ENCODE measurements around the gene ZNF121. TPM values are rescaled to one million over a fixed set of nuclear protein-coding genes. Genes with fewer than 3 reads are reported as not detected.

The ZNF121 gene
- total RNA-seq, 6 donors from 2014 or later, result 8.3 to 32.6 (median 25.2) TPM

DNA sequence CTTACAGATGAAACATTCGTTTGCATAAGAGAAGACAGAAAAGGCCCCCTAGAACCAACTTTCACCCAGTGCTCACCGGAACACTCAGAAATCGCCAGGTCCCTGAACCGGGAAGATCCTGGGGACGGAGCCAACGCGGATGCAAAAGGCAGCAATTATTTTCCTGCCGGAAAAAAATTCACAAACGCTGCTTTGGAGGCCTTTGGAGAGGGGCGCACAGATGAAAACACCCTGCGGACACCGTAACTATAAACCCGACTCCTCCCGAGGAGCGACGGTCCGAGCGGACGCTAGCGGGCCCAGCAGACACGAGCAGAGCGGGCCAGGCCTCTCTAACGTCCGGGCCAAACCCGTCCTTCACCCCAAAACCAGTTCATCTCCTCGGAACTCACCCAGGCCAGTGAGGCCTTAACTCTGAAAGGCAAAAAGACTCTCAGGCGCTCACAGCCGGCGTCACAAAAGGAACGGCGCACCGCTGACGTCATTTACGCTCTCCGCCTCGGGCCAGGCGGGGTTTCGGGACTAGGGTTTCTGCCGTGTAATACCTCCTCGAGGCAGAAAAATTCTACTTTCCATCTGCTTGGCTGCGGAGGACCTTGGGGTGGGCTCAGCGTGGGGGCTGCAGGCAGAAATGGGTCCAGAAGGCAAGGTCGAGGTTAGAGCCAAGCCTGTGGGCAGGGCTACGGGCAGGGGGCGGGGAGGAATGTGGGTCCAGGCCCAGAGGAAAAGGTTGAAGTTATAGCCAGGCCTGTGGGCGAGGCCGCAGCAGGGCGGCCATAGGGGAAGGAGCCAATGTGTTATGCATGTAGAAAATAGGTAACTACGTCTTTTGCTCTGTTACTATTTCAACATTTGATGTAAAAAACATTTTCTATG is 45.9 kb downstream of the ZNF121 start, which contains the start of gene ZNF426:
Gene ZNF426, minus strand, starts transcription at position 463 of the 876 bp plus-strand sequence. CDS start 2,413 bp downstream, outside the sequence.
- H3K9me3 ChIP-seq, result peaks cover 7 to 29% (median 27%) of the 10 kb centered on the region in 4 donors
- ATAC-seq (ENCODE audit: low FRiP score in 2 of 2), result peak; percentile 93 to 99
- peaks cover 5 to 18% (median 14%) of the 10 kb centered on the region in 4 donors for H3K4me1 ChIP-seq
- peak within 1 kb of the TSS; percentile 66 to 88 (median 74) for H3K4me3 ChIP-seq
- peak within 1 kb of the TSS; percentile 91 to 98 (median 94) for H3K27ac ChIP-seq
- H3K27me3 ChIP-seq, result no peaks in the 10 kb centered on the region
- TF ChIP-seq CTCF (IDR thresholded peaks at IDR 0.05), result peak in 1 of 6 experiments; percentile 5
- TF ChIP-seq EP300 (IDR thresholded peaks at IDR 0.05), result no peak
- peak; percentile 70 to 76 for TF ChIP-seq POLR2AphosphoS5 (IDR thresholded peaks at IDR 0.05)
- peak in 2 of 4 donors; percentile 50 to 62 for TF ChIP-seq POLR2A (IDR thresholded peaks at IDR 0.05)
- peak; percentile 85 to 93 for DNase-seq
- peaks cover 25 to 33% (median 28%) of the 10 kb centered on the region in 4 donors for H3K36me3 ChIP-seq
- 2 to 4% methylated on average over 20 to 49 of the region's 49 CpGs for WGBS, 2 donors

GRCh38 chr19:9535934-9536333 is 48.4 kb downstream of the ZNF121 start:
- Histone ChIP-seq H3K4me1 (peaks cover 5 to 18% (median 14%) of the 10 kb centered on the region in 4 donors), H3K9me3 (peaks cover 22 to 53% (median 51%) of the 10 kb centered on the region in 4 donors), H3K27ac (no peak overlapping the region), H3K36me3 (peaks cover 49 to 58% (median 53%) of the 10 kb centered on the region in 4 donors), H3K4me3 (no peak overlapping the region), H3K27me3 (no peaks in the 10 kb centered on the region)
- ATAC-seq (ENCODE audit: low FRiP score in 2 of 2), result no peak
- 91 to 96% methylated on average over 4 of the region's 4 CpGs for WGBS, 2 donors
- DNase-seq, result no peak
- TF ChIP-seq CTCF (IDR thresholded peaks at IDR 0.05) (no peak), EP300 (IDR thresholded peaks at IDR 0.05) (no peak), POLR2AphosphoS5 (IDR thresholded peaks at IDR 0.05) (no peak), POLR2A (IDR thresholded peaks at IDR 0.05) (no peak)

DNA sequence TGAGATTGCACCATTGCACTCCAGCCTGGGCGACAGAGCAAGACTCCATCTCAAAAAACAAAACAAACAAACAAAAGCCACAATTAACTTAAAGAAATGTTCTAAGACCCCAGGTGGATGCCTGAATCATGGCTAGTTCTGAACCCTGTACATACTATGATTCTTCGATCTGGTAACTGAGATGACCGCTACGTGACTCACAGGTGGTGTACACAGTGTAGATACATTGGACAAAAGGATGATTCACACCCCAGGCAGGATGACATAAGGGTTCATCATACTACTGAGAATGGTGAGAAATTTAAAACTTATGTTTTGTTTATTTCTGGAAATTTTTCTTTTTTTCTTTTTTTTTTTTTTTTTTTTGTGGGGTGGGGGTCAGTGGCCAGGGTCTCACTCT is 52.4 kb downstream of the ZNF121 start:
- H3K27me3 ChIP-seq, result no peaks in the 10 kb centered on the region
- no peak for DNase-seq
- peaks cover 0 to 5% (median 2%) of the 10 kb centered on the region in 4 donors for H3K4me1 ChIP-seq
- no peak for ATAC-seq (ENCODE audit: low FRiP score in 2 of 2)
- H3K4me3 ChIP-seq, result no peak overlapping the region
- H3K27ac ChIP-seq, result no peak overlapping the region
- WGBS, 2 donors, result 83 to 97% methylated on average over 4 of the region's 4 CpGs
- peaks cover 62 to 93% (median 89%) of the 10 kb centered on the region in 4 donors for H3K9me3 ChIP-seq
- TF ChIP-seq POLR2AphosphoS5 (IDR thresholded peaks at IDR 0.05) (no peak), CTCF (IDR thresholded peaks at IDR 0.05) (no peak), POLR2A (IDR thresholded peaks at IDR 0.05) (no peak), EP300 (IDR thresholded peaks at IDR 0.05) (no peak)
- H3K36me3 ChIP-seq, result peaks cover 76 to 96% (median 89%) of the 10 kb centered on the region in 4 donors

DNA sequence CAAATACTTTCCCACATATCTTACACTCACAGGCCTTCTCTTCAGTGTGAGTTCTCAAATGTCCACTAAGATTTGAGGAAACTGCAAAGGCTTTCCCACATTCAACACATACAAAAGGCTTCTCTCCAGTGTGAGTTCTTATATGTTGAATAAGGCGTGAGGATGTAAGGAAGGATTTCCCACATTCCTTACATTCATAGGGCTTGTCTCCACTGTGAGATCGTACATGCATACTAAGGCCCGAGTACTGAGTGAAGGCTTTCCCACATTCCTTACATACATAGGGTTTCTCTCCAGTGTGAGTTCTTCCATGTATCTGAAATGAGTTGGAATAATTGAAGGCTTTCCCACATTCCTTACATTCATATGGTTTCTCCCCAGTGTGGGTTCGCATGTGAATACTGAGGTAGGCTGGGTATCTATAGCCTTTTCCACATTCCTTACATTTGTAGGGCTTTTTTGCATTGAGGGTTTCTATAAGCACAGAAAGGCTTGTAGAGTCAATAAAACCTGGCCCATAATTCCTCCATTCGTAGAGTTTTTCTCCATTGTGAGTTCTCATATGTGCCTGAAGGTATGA is 55.5 kb downstream of the ZNF121 start:
- H3K36me3 ChIP-seq, result peaks cover 54 to 88% (median 67%) of the 10 kb centered on the region in 4 donors
- H3K27ac ChIP-seq, result no peak overlapping the region
- no peak for TF ChIP-seq POLR2A (IDR thresholded peaks at IDR 0.05)
- no peak for TF ChIP-seq POLR2AphosphoS5 (IDR thresholded peaks at IDR 0.05)
- TF ChIP-seq CTCF (IDR thresholded peaks at IDR 0.05), result no peak
- TF ChIP-seq EP300 (IDR thresholded peaks at IDR 0.05), result no peak
- ATAC-seq (ENCODE audit: low FRiP score in 2 of 2) (no peak), DNase-seq (no peak)
- H3K9me3 ChIP-seq, result peaks cover 88 to 100% (median 97%) of the 10 kb centered on the region in 4 donors
- no peaks in the 10 kb centered on the region for H3K4me1 ChIP-seq
- H3K27me3 ChIP-seq, result no peaks in the 10 kb centered on the region
- no peak overlapping the region for H3K4me3 ChIP-seq
- 96 to 99% methylated on average over 5 of the region's 5 CpGs for WGBS, 2 donors

Measured in upper lobe of left lung (tissue), 6 donors.